Measurements from ENCODE around the gene LRRC23.

The LRRC23 gene

DNA sequence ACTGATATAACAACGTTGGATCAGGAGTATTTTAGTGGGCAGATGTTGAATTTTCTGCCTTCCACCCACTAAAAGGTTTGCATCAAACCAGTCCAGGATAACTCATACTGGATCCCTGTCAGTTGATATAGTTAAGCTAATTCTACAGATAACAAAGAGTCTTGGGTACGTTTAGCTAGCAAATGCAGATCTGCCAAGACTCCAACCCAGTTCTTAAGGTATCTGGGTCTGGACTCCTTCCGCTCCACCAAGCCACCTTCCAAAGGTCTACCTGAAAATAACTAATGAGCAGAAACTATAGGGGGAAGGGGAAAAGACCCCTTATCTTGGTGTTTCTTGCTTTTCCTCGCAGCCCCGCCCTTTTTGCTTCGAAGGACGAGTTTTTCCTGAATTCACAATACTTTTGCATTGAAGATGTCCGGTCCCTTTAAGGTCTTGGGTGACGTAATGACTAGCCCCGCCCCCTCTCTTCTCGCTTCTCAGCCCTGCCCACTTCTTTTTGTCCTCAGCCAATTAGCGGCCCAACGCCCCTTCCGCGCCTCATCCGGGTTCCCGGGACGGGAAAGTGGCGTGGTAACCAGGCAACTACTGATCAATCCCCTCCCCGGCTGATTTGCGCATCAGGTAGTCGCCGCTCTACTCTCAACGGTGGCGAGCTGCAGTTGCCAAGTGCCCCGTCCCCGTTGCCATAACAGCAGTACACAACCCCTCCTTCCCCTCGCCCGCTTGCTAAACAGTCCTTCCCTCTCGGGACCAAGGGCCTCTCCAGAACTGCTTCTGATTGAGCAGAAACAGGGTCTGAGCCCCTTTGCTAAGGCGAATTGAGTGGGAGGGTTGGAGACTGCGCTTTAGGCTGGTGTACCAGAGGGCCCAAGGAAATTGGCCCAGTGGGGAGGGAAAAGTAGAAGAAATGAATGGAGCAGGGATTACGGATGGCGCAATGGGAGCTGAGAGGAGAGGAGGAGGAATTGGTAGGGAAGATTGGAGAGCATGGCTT lies at the start of gene LRRC23:
Gene LRRC23, plus strand, starts transcription at position 543 of the 997 bp plus-strand sequence. CDS start 812 bp downstream, outside the sequence.
- Histone ChIP-seq H3K36me3 (no peaks in the 10 kb centered on the region), H3K4me3 (ENCODE audit: low read depth, low read length) (peak within 1 kb of the TSS; percentile 79), H3K27me3 (ENCODE audit: insufficient read depth, low read depth, severe bottlenecking) (no peaks in the 10 kb centered on the region), H3K9me3 (ENCODE audit: severe bottlenecking) (no peaks in the 10 kb centered on the region), H3K27ac (peak within 1 kb of the TSS; percentile 77)
- no peak for TF ChIP-seq CTCF (IDR thresholded peaks at IDR 0.05; ENCODE audit: low read depth, low read length)
- DNase-seq: peak; percentile 97

DNA sequence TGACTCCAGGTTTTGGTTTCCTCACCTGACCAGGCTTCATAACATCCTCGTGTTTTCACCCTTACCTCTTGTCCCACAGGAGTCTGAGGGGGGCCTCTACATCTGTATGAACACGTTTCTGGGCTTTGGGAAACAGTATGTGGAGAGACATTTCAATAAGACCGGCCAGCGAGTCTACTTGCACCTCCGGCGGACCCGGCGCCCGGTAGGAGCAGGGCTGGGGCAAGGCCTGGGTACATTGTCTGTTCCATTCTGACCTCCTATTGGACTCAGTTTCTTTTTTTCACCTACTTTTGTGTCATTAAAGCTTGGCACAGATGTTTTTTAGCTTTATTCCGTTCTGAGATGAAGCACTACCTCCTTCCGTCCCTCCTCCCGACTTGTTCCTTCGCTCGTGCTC lies 49.3 kb upstream of the LRRC23 start:
- Histone ChIP-seq H3K9me3 (ENCODE audit: severe bottlenecking) (no peaks in the 10 kb centered on the region), H3K36me3 (peaks cover 62% of the 10 kb centered on the region), H3K4me3 (ENCODE audit: low read depth, low read length) (no peak overlapping the region), H3K27ac (no peak overlapping the region), H3K27me3 (ENCODE audit: insufficient read depth, low read depth, severe bottlenecking) (no peaks in the 10 kb centered on the region)
- no peak for DNase-seq
- TF ChIP-seq CTCF (IDR thresholded peaks at IDR 0.05; ENCODE audit: low read depth, low read length): no peak

DNA sequence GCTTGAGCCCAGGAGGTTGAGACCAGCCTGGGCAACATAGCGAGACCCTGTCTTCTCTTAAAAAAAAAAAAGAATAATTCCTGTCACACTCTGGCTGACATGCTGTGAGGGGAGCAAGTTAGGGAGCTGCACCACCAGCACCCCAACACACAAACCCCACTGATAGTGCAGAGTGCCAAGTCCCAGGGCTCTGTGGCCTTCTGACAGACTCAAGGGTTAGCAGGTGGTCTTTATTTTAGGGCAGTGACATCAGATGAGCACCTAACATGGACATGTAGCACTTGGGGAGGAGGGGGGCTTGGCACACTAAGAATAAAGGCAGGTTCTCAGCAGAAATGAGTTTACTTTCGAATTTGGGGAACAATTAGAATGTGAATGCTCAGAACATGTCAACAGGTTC lies 45.8 kb upstream of the LRRC23 start:
- Histone ChIP-seq H3K27ac (no peak overlapping the region), H3K36me3 (peaks cover 86% of the 10 kb centered on the region), H3K27me3 (ENCODE audit: insufficient read depth, low read depth, severe bottlenecking) (no peaks in the 10 kb centered on the region), H3K9me3 (ENCODE audit: severe bottlenecking) (no peaks in the 10 kb centered on the region), H3K4me3 (ENCODE audit: low read depth, low read length) (no peak overlapping the region)
- no peak for TF ChIP-seq CTCF (IDR thresholded peaks at IDR 0.05; ENCODE audit: low read depth, low read length)
- no peak for DNase-seq

DNA sequence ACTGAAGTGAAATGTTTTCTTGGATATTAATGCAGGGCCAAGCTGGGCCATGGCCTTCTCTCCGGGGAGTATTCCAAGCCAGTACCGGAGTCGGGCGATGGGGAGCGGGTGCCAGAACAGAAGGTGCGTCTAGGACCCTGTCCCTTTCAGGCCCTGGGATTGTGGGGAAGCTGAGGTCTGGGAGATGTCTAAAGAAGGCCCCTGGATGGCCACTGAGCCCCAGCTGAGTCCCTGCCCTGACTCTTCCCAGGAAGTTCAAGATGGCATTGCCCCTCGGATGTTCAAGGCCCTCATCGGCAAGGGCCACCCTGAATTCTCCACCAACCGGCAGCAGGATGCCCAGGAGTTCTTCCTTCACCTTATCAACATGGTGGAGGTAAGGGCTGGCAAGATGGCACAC lies 44.5 kb upstream of the LRRC23 start:
- no peak overlapping the region for H3K27ac ChIP-seq
- no peaks in the 10 kb centered on the region for H3K9me3 ChIP-seq (ENCODE audit: severe bottlenecking)
- no peak for DNase-seq
- H3K4me3 ChIP-seq (ENCODE audit: low read depth, low read length): no peak overlapping the region
- no peak for TF ChIP-seq CTCF (IDR thresholded peaks at IDR 0.05; ENCODE audit: low read depth, low read length)
- H3K36me3 ChIP-seq: peaks cover 94% of the 10 kb centered on the region
- H3K27me3 ChIP-seq (ENCODE audit: insufficient read depth, low read depth, severe bottlenecking): no peaks in the 10 kb centered on the region

DNA sequence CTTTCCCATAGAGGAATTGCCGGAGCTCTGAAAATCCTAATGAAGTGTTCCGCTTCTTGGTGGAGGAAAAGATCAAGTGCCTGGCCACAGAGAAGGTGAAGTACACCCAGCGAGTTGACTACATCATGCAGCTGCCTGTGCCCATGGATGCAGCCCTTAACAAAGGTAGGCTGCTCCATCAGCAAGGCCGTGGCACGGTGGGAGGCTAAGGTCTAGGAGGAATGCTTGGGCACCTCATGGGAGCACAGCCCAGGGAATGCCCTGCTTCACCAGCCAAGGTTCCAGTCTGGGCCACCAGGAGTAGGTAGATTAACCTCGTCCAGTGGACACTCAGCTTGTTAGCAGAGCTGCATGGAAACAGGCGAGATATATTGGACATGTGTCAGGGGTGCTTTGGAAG lies 43.7 kb upstream of the LRRC23 start:
- Histone ChIP-seq H3K27me3 (ENCODE audit: insufficient read depth, low read depth, severe bottlenecking) (no peaks in the 10 kb centered on the region), H3K27ac (no peak overlapping the region), H3K9me3 (ENCODE audit: severe bottlenecking) (no peaks in the 10 kb centered on the region), H3K4me3 (ENCODE audit: low read depth, low read length) (no peak overlapping the region), H3K36me3 (peaks cover 97% of the 10 kb centered on the region)
- no peak for TF ChIP-seq CTCF (IDR thresholded peaks at IDR 0.05; ENCODE audit: low read depth, low read length)
- no peak for DNase-seq
